HCT116 (cell line): ENCODE data around the gene SSR2. TPM values are rescaled to one million over a fixed set of nuclear protein-coding genes. Genes with fewer than 3 reads are reported as not detected.

Experiments
- ATAC-seq: fragments of 200-7000 bp; cut with Tn5 transposase; 2 replicates; pipeline ENCODE4 v1.9.1; 2020; ENCODE audit warnings: mild to moderate bottlenecking, moderate library complexity
- BruUV-seq: library from RNA; stranded (reverse); fragments of 400-500 nt; replicated peaks from 2 replicates; lab custom pipeline; 2021; lab: Mats Ljungman, UMichigan
- CTCF ChIA-PET: fragments of 300-600 bp; sonication (Branson Sonifier 250); formaldehyde crosslinking; loops from one replicate; lab custom pipeline; 2021; ENCODE audit warnings: antibody characterized with exemption; lab: Charles Lee
- POLR2A ChIA-PET: fragments of 300-600, 350-600 bp; sonication (Branson Sonifier 250); formaldehyde crosslinking; loops from one replicate; lab custom pipeline; 2021; ENCODE audit warnings: antibody characterized with exemption; lab: Charles Lee
- RAD21 ChIA-PET, 2 experiments: fragments of 300-600 bp; sonication (Branson Sonifier 250); formaldehyde crosslinking; loops; one replicate each; lab custom pipeline; 2023; ENCODE audit warnings: low total read pairs in 2 of 2; ENCODE audit not compliant: uncharacterized antibody in 2 of 2, unreplicated experiment in 2 of 2, low non-redundant PET in 1 of 2; lab: Charles Lee
- DNase-seq: peaks from one replicate; pipeline ENCODE4 v3.0.0-alpha.2; 2010; ENCODE audit warnings: low read depth, low spot score
- H2AFZ ChIP-seq: fragments of 200-600 bp; shearing (Covaris generic), sonication (generic); 2 replicates; pipeline ENCODE4 v1.6.1; 2017; ENCODE audit warnings: low read depth, mixed run types, mixed read lengths, antibody characterized with exemption, low read length; ENCODE audit not compliant: poor library complexity, severe bottlenecking
- H3K27ac ChIP-seq: 2 replicates; pipeline ENCODE4 v1.5.1; 2012; ENCODE audit warnings: low read depth, low read length
- H3K27me3 ChIP-seq: fragments of 200-600 bp; sonication (generic); 2 replicates; pipeline ENCODE4 v1.6.1; 2016; ENCODE audit warnings: mixed run types, low read length, mixed read lengths; ENCODE audit not compliant: insufficient read depth
- H3K36me3 ChIP-seq, 2 experiments: fragments of 200-500 bp in 1 of 2; fragments of 200-600 bp in 1 of 2; sonication (Bioruptor generic) in 1 of 2; sonication (generic) in 1 of 2; 2 replicates each; pipeline versions ENCODE4 v1.5.1 to v1.6.1; 2014 to 2016; ENCODE audit warnings: low read length in 2 of 2, inconsistent platforms in 1 of 2, mixed read lengths in 1 of 2, mixed run types in 1 of 2; ENCODE audit not compliant: insufficient read depth in 2 of 2, control insufficient read depth in 1 of 2
- H3K4me1 ChIP-seq, 2 experiments: fragments of 200-600 bp in 1 of 2; sonication (generic) in 1 of 2; 2 replicates each; pipeline versions ENCODE4 v1.5.1 to v1.6.1; 2012 to 2017; ENCODE audit warnings: low read length in 2 of 2, inconsistent platforms in 1 of 2, mild to moderate bottlenecking in 1 of 2, mixed read lengths in 1 of 2, mixed run types in 1 of 2, moderate library complexity in 1 of 2; ENCODE audit not compliant: insufficient read depth in 2 of 2, control insufficient read depth in 1 of 2
- H3K4me2 ChIP-seq: fragments of 200-600 bp; sonication (generic); 2 replicates; pipeline ENCODE4 v1.6.1; 2017; ENCODE audit warnings: mixed run types, low read length, mixed read lengths
- H3K4me3 ChIP-seq, 2 experiments: fragments of 200-600 bp in 1 of 2; sonication (generic) in 1 of 2; replicated peaks in 1 of 2; 2 replicates each; pipeline ENCODE4 v1.5.1; 2011 to 2016; ENCODE audit warnings: low read length in 2 of 2, control low read depth in 1 of 2, low read depth in 1 of 2, mild to moderate bottlenecking in 1 of 2, mixed read lengths in 1 of 2, mixed run types in 1 of 2
- H3K79me2 ChIP-seq: fragments of 200-600 bp; sonication (generic); 2 replicates; pipeline ENCODE4 v1.6.1; 2017; ENCODE audit warnings: mild to moderate bottlenecking, mixed run types, low read length, moderate library complexity, mixed read lengths; ENCODE audit not compliant: insufficient read depth
- H3K9ac ChIP-seq: fragments of 200-600 bp; sonication (generic); 2 replicates; pipeline ENCODE4 v1.6.1; 2016; ENCODE audit warnings: low read length, mixed read lengths
- H3K9me2 ChIP-seq: fragments of 200-600 bp; sonication (generic), shearing (Covaris generic); 2 replicates; pipeline ENCODE4 v1.6.1; 2017; ENCODE audit warnings: mixed run types, mild to moderate bottlenecking, moderate library complexity; ENCODE audit not compliant: insufficient read depth
- H3K9me3 ChIP-seq, 2 experiments: fragments of 200-500 bp in 1 of 2; fragments of 200-600 bp in 1 of 2; sonication (Bioruptor generic) in 1 of 2; sonication (generic) in 1 of 2; 2 replicates each; pipeline ENCODE4 v1.6.1; 2014 to 2017; ENCODE audit warnings: low read length in 2 of 2, mixed read lengths in 2 of 2, inconsistent platforms in 1 of 2, low read depth in 1 of 2, mild to moderate bottlenecking in 1 of 2, mixed run types in 1 of 2, moderate library complexity in 1 of 2; ENCODE audit not compliant: control insufficient read depth in 1 of 2, insufficient read depth in 1 of 2
- H4K20me1 ChIP-seq: fragments of 200-600 bp; sonication (generic), shearing (Covaris generic); 2 replicates; pipeline ENCODE4 v1.6.1; 2017; ENCODE audit warnings: mixed run types, mild to moderate bottlenecking, moderate library complexity; ENCODE audit not compliant: insufficient read depth
- CBX3 ChIP-seq: IDR thresholded peaks from 2 replicates; pipeline ENCODE4 v1.6.1; 2012; ENCODE audit warnings: low read depth
- CEBPB ChIP-seq: IDR thresholded peaks from 2 replicates; pipeline ENCODE4 v1.6.1; 2012; ENCODE audit warnings: low read depth
- EGR1 ChIP-seq: IDR thresholded peaks from 2 replicates; pipeline ENCODE4 v1.6.1; 2012; ENCODE audit warnings: low read depth
- ELF1 ChIP-seq: IDR thresholded peaks from 2 replicates; pipeline ENCODE4 v1.6.1; 2012; ENCODE audit warnings: low read depth, borderline replicate concordance
- EZH2 ChIP-seq: fragments of 200-600 bp; sonication (generic); IDR thresholded peaks from 2 replicates; pipeline ENCODE4 v1.6.1; 2017; ENCODE audit warnings: antibody characterized with exemption, mixed run types
- EZH2phosphoT487 ChIP-seq: fragments of 200-600 bp; IDR thresholded peaks from 2 replicates; pipeline ENCODE4 v1.6.1; 2018; ENCODE audit warnings: antibody characterized with exemption, borderline replicate concordance
- POLR2A ChIP-seq: IDR thresholded peaks from 2 replicates; pipeline ENCODE4 v1.7.0; 2011; ENCODE audit warnings: borderline replicate concordance; ENCODE audit not compliant: insufficient read depth, insufficient read length; ENCODE audit errors: extremely low read depth
- POLR2AphosphoS5 ChIP-seq: IDR thresholded peaks from 2 replicates; pipeline ENCODE4 v1.6.1; 2011; ENCODE audit warnings: mild to moderate bottlenecking, low read depth, low read length, moderate library complexity
- RAD21 ChIP-seq: IDR thresholded peaks from 2 replicates; pipeline ENCODE4 v1.6.1; 2012; ENCODE audit warnings: low read depth, mild to moderate bottlenecking
- SIN3A ChIP-seq: IDR thresholded peaks from 2 replicates; pipeline ENCODE4 v1.6.1; 2012; ENCODE audit warnings: low read depth
- SP1 ChIP-seq: IDR thresholded peaks from 2 replicates; pipeline ENCODE4 v1.6.1; 2012; ENCODE audit warnings: low read depth
- SRF ChIP-seq: IDR thresholded peaks from 2 replicates; pipeline ENCODE4 v1.6.1; 2012; ENCODE audit warnings: low read depth
- ZFX ChIP-seq: fragments of 450-650 bp; IDR thresholded peaks from 2 replicates; pipeline ENCODE4 v1.6.1; 2017
- intact Hi-C: fragments of 100-400 bp; cut with micrococcal nuclease; formaldehyde crosslinking; loops from 2 replicates; pipeline ENCODE4 v1.10.0; 2022
- total RNA-seq: library from RNA; stranded (reverse); gene quantifications from one replicate; pipeline ENCODE4 v1.2.1, GENCODE V29; 2021; ENCODE audit not compliant: unreplicated experiment
- TF ChIP-seq, protein P1 (sequence below): IDR thresholded peaks from 2 replicates; pipeline ENCODE4 v1.6.1; 2012; ENCODE audit warnings: low read depth
- TF ChIP-seq, protein P2 (sequence below): IDR thresholded peaks from 2 replicates; pipeline ENCODE4 v1.6.1; 2012
- TF ChIP-seq, protein P3 (sequence below): IDR thresholded peaks from 2 replicates; pipeline ENCODE4 v1.6.1; 2011; ENCODE audit warnings: mild to moderate bottlenecking, low read length, moderate library complexity; ENCODE audit not compliant: insufficient replicate concordance; ENCODE audit errors: extremely low read depth
- TF ChIP-seq, protein P4 (sequence below): IDR thresholded peaks from 2 replicates; pipeline ENCODE4 v1.6.1; 2012

The SSR2 gene
- total RNA-seq, 1 experiment from 2014 or later, result 153 TPM

DNA sequence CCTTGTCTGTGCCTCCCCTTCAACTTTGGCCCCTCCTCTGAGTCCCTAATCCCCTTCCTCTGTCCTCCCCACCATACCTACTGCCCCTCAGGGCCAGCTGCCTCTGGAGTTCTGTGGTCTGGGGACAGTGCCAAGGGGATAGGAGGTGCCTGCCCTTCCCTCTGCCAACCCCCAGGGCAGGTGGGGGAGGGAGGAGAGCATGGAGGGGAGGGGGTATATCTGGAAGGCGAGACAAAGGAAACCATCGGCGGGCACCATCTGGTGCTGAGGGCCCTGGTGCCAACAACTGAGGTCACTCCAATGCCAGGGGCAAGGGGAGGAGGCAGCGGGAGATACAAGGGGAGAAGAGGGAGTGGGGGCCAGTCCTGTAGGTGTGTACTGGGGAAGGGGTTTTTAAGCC, 49.8 kb upstream of the SSR2 start:
- no peak for DNase-seq
- H3K4me2 ChIP-seq, result no peak overlapping the region
- no peak overlapping the region for H2AFZ ChIP-seq
- H3K27ac ChIP-seq, result no peak overlapping the region
- H3K79me2 ChIP-seq, result peaks cover 18% of the 10 kb centered on the region; the same call in 1 of the 2 replicates
- intact Hi-C loops, result no loop called here
- no peak overlapping the region for H3K9ac ChIP-seq
- H3K27me3 ChIP-seq, result no peaks in the 10 kb centered on the region
- no peak for ATAC-seq
- peaks cover 0 to 14% of the 10 kb centered on the region in 2 experiments; a peak in 2 of 4 replicates for H3K4me1 ChIP-seq
- no peaks in the 10 kb centered on the region for H3K9me3 ChIP-seq
- TF ChIP-seq ELF1 (no peak), SIN3A (no peak), ZFX (no peak), POLR2AphosphoS5 (no peak), CEBPB (no peak), EZH2 (no peak), EZH2phosphoT487 (no peak), EGR1 (no peak), SRF (no peak), RAD21 (no peak), POLR2A (no peak), CBX3 (no peak), SP1 (no peak)
- TF ChIP-seq, protein P1, sequence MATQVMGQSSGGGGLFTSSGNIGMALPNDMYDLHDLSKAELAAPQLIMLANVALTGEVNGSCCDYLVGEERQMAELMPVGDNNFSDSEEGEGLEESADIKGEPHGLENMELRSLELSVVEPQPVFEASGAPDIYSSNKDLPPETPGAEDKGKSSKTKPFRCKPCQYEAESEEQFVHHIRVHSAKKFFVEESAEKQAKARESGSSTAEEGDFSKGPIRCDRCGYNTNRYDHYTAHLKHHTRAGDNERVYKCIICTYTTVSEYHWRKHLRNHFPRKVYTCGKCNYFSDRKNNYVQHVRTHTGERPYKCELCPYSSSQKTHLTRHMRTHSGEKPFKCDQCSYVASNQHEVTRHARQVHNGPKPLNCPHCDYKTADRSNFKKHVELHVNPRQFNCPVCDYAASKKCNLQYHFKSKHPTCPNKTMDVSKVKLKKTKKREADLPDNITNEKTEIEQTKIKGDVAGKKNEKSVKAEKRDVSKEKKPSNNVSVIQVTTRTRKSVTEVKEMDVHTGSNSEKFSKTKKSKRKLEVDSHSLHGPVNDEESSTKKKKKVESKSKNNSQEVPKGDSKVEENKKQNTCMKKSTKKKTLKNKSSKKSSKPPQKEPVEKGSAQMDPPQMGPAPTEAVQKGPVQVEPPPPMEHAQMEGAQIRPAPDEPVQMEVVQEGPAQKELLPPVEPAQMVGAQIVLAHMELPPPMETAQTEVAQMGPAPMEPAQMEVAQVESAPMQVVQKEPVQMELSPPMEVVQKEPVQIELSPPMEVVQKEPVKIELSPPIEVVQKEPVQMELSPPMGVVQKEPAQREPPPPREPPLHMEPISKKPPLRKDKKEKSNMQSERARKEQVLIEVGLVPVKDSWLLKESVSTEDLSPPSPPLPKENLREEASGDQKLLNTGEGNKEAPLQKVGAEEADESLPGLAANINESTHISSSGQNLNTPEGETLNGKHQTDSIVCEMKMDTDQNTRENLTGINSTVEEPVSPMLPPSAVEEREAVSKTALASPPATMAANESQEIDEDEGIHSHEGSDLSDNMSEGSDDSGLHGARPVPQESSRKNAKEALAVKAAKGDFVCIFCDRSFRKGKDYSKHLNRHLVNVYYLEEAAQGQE, result no peak
- TF ChIP-seq, protein P2, sequence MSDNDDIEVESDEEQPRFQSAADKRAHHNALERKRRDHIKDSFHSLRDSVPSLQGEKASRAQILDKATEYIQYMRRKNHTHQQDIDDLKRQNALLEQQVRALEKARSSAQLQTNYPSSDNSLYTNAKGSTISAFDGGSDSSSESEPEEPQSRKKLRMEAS, result no peak
- TF ChIP-seq, protein P3, sequence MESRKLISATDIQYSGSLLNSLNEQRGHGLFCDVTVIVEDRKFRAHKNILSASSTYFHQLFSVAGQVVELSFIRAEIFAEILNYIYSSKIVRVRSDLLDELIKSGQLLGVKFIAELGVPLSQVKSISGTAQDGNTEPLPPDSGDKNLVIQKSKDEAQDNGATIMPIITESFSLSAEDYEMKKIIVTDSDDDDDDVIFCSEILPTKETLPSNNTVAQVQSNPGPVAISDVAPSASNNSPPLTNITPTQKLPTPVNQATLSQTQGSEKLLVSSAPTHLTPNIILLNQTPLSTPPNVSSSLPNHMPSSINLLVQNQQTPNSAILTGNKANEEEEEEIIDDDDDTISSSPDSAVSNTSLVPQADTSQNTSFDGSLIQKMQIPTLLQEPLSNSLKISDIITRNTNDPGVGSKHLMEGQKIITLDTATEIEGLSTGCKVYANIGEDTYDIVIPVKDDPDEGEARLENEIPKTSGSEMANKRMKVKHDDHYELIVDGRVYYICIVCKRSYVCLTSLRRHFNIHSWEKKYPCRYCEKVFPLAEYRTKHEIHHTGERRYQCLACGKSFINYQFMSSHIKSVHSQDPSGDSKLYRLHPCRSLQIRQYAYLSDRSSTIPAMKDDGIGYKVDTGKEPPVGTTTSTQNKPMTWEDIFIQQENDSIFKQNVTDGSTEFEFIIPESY, result no peak
- TF ChIP-seq, protein P4, sequence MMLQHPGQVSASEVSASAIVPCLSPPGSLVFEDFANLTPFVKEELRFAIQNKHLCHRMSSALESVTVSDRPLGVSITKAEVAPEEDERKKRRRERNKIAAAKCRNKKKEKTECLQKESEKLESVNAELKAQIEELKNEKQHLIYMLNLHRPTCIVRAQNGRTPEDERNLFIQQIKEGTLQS, result no peak
- peaks cover 21 to 31% of the 10 kb centered on the region in 2 experiments for H3K36me3 ChIP-seq
- no peaks in the 10 kb centered on the region for H3K9me2 ChIP-seq
- no peaks in the 10 kb centered on the region for H4K20me1 ChIP-seq
- CTCF ChIA-PET, result no interaction called here
- H3K4me3 ChIP-seq, result no peak overlapping the region
- no TSS peak for BruUV-seq
- RAD21 ChIA-PET, result no interaction called here
- POLR2A ChIA-PET, result no interaction called here
